ENCODE data around the gene ATAD2B. TPM values are rescaled to one million over a fixed set of nuclear protein-coding genes. Genes with fewer than 3 reads are reported as not detected.

Gene ATAD2B
- total RNA-seq, 1 experiment from 2014 or later = 28.5 TPM

DNA sequence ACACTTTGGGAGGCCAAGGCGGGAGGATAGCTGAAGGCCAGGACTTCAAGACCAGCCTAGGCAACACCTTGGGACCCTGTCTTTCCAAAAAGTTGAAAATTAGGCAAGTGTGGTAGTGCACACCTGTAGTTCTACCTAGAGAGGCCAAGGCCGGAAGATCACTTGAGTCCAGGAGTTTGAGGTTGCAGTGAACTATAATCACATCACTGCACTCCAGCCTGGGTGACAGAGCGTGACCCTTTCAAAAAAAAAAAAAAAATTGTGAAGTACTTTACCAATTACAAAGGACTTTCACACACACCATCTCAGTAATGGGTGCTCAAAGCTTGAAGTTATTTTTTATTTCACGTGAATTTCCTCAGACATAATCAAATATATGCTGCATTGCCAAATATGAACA is 65.0 kb downstream of the ATAD2B start:
- DNase-seq (ENCODE audit: low spot score) = no peak
- no TSS peak for BruUV-seq (replicated peaks)
- no peaks in the 10 kb centered on the region for H3K4me1 ChIP-seq (ENCODE audit: insufficient read depth, low read length, poor library complexity, severe bottlenecking)
- H3K4me3 ChIP-seq (ENCODE audit: low read depth, low read length, poor library complexity, severe bottlenecking) = no peak overlapping the region
- CTCF ChIA-PET = no interaction called here
- H3K27ac ChIP-seq (ENCODE audit: low read depth, low read length, poor library complexity, severe bottlenecking) = no peak overlapping the region
- H3K9me3 ChIP-seq (ENCODE audit: low read depth, low read length, poor library complexity, severe bottlenecking) = no peaks in the 10 kb centered on the region
- H3K27me3 ChIP-seq (replicated peaks; ENCODE audit: insufficient read depth, low read depth, low read length, poor library complexity) = no peaks in the 10 kb centered on the region
- no peak for TF ChIP-seq EZH2 (IDR thresholded peaks at IDR 0.05; ENCODE audit: borderline replicate concordance, low read depth, low read length, poor library complexity, severe bottlenecking)
- TF ChIP-seq, protein P1, sequence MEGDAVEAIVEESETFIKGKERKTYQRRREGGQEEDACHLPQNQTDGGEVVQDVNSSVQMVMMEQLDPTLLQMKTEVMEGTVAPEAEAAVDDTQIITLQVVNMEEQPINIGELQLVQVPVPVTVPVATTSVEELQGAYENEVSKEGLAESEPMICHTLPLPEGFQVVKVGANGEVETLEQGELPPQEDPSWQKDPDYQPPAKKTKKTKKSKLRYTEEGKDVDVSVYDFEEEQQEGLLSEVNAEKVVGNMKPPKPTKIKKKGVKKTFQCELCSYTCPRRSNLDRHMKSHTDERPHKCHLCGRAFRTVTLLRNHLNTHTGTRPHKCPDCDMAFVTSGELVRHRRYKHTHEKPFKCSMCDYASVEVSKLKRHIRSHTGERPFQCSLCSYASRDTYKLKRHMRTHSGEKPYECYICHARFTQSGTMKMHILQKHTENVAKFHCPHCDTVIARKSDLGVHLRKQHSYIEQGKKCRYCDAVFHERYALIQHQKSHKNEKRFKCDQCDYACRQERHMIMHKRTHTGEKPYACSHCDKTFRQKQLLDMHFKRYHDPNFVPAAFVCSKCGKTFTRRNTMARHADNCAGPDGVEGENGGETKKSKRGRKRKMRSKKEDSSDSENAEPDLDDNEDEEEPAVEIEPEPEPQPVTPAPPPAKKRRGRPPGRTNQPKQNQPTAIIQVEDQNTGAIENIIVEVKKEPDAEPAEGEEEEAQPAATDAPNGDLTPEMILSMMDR (conservative IDR thresholded peaks at IDR 0.05; ENCODE audit: low read depth, low read length) = no peak
- POLR2A ChIA-PET (ENCODE audit: low non-redundant PET) = no interaction called here
- intact Hi-C loops (cut with micrococcal nuclease; ENCODE audit: unreplicated experiment) = no loop called here
- peaks cover 13% of the 10 kb centered on the region for H3K36me3 ChIP-seq (ENCODE audit: insufficient read depth, low read length, poor library complexity, severe bottlenecking)

GRCh38 chr2:23859983-23860382 is 66.9 kb downstream of the ATAD2B start:
- no peaks in the 10 kb centered on the region for H3K9me3 ChIP-seq (ENCODE audit: low read depth, low read length, poor library complexity, severe bottlenecking)
- intact Hi-C loops (cut with micrococcal nuclease; ENCODE audit: unreplicated experiment) = no loop called here
- no peaks in the 10 kb centered on the region for H3K4me1 ChIP-seq (ENCODE audit: insufficient read depth, low read length, poor library complexity, severe bottlenecking)
- no peak for TF ChIP-seq EZH2 (IDR thresholded peaks at IDR 0.05; ENCODE audit: borderline replicate concordance, low read depth, low read length, poor library complexity, severe bottlenecking)
- TF ChIP-seq, protein P1 (conservative IDR thresholded peaks at IDR 0.05; ENCODE audit: low read depth, low read length) = no peak
- BruUV-seq (replicated peaks) = no TSS peak
- no peaks in the 10 kb centered on the region for H3K27me3 ChIP-seq (replicated peaks; ENCODE audit: insufficient read depth, low read depth, low read length, poor library complexity)
- peaks cover 9% of the 10 kb centered on the region for H3K36me3 ChIP-seq (ENCODE audit: insufficient read depth, low read length, poor library complexity, severe bottlenecking)
- no peak for DNase-seq (ENCODE audit: low spot score)
- POLR2A ChIA-PET (ENCODE audit: low non-redundant PET) = no interaction called here
- no peak overlapping the region for H3K27ac ChIP-seq (ENCODE audit: low read depth, low read length, poor library complexity, severe bottlenecking)
- CTCF ChIA-PET = no interaction called here
- no peak overlapping the region for H3K4me3 ChIP-seq (ENCODE audit: low read depth, low read length, poor library complexity, severe bottlenecking)

- no peak for DNase-seq (ENCODE audit: low spot score)
- Histone ChIP-seq H3K27me3 (replicated peaks; ENCODE audit: insufficient read depth, low read depth, low read length, poor library complexity) (no peaks in the 10 kb centered on the region), H3K36me3 (ENCODE audit: insufficient read depth, low read length, poor library complexity, severe bottlenecking) (peaks cover 9% of the 10 kb centered on the region), H3K9me3 (ENCODE audit: low read depth, low read length, poor library complexity, severe bottlenecking) (no peaks in the 10 kb centered on the region), H3K4me1 (ENCODE audit: insufficient read depth, low read length, poor library complexity, severe bottlenecking) (no peaks in the 10 kb centered on the region), H3K27ac (ENCODE audit: low read depth, low read length, poor library complexity, severe bottlenecking) (no peak overlapping the region), H3K4me3 (ENCODE audit: low read depth, low read length, poor library complexity, severe bottlenecking) (no peak overlapping the region)
- intact Hi-C loops (cut with micrococcal nuclease; ENCODE audit: unreplicated experiment) = no loop called here
- CTCF ChIA-PET = no interaction called here
- BruUV-seq (replicated peaks) = no TSS peak
- TF ChIP-seq, protein P1 (conservative IDR thresholded peaks at IDR 0.05; ENCODE audit: low read depth, low read length) = no peak
- no peak for TF ChIP-seq EZH2 (IDR thresholded peaks at IDR 0.05; ENCODE audit: borderline replicate concordance, low read depth, low read length, poor library complexity, severe bottlenecking)
- POLR2A ChIA-PET (ENCODE audit: low non-redundant PET) = no interaction called here
These were observed 67.7 kb downstream of the ATAD2B start for GRCh38 chr2:23859234-23859633.

Measured in A673 (cell line).